ENCODE measurements around the gene CACNA1C.

Gene CACNA1C

GRCh38 chr12:2326470-2326869 lies 273.7 kb downstream of the CACNA1C start:
- DNase-seq = no peak

- no peak for DNase-seq
Measured at GRCh38 chr12:2328661-2329060, 275.9 kb downstream of the CACNA1C start.

- DNase-seq = no peak
Measured at GRCh38 chr12:2329661-2330210, 276.9 kb downstream of the CACNA1C start.

- DNase-seq = no peak
Measured at GRCh38 chr12:2332236-2332635, 279.4 kb downstream of the CACNA1C start.

GRCh38 chr12:2332947-2333346 lies 280.2 kb downstream of the CACNA1C start:
- no peak for DNase-seq

- no peak for DNase-seq
Measured at GRCh38 chr12:2333491-2334195, 280.9 kb downstream of the CACNA1C start.

- DNase-seq = no peak
Measured at GRCh38 chr12:2334271-2334670, 281.5 kb downstream of the CACNA1C start.

- no peak for DNase-seq
Measured at GRCh38 chr12:2334689-2335088, 281.9 kb downstream of the CACNA1C start.

GRCh38 chr12:2335109-2335508 lies 282.3 kb downstream of the CACNA1C start:
- DNase-seq = no peak

- DNase-seq = no peak
Measured at GRCh38 chr12:2335513-2335912, 282.7 kb downstream of the CACNA1C start.

- DNase-seq = no peak
Measured at GRCh38 chr12:2335916-2336315, 283.1 kb downstream of the CACNA1C start.

- no peak for DNase-seq
Measured at GRCh38 chr12:2336409-2336829, 283.6 kb downstream of the CACNA1C start.

GRCh38 chr12:2337031-2338010 lies 284.5 kb downstream of the CACNA1C start:
- DNase-seq = no peak

- no peak for DNase-seq
Measured at GRCh38 chr12:2338381-2338780, 285.6 kb downstream of the CACNA1C start.

- DNase-seq = no peak
Measured at GRCh38 chr12:2338991-2339431, 286.2 kb downstream of the CACNA1C start.

GRCh38 chr12:2341051-2341751 lies 288.4 kb downstream of the CACNA1C start:
- no peak for DNase-seq

GRCh38 chr12:2341871-2342270 lies 289.1 kb downstream of the CACNA1C start:
- no peak for DNase-seq

GRCh38 chr12:2343681-2344080 lies 290.9 kb downstream of the CACNA1C start:
- no peak for DNase-seq

GRCh38 chr12:2344476-2344875 lies 291.7 kb downstream of the CACNA1C start:
- DNase-seq = no peak

GRCh38 chr12:2344885-2345284 lies 292.1 kb downstream of the CACNA1C start:
- no peak for DNase-seq

GRCh38 chr12:2345902-2346301 lies 293.1 kb downstream of the CACNA1C start:
- DNase-seq = no peak

GRCh38 chr12:2346416-2346815 lies 293.6 kb downstream of the CACNA1C start:
- DNase-seq = no peak

All from CD4-positive, alpha-beta T cell treated with Interleukin-12 subunit alpha and Interleukin-12 subunit beta, for 1 hour (primary cell).